ENCODE results near the gene PRSS57.

The PRSS57 gene

DNA sequence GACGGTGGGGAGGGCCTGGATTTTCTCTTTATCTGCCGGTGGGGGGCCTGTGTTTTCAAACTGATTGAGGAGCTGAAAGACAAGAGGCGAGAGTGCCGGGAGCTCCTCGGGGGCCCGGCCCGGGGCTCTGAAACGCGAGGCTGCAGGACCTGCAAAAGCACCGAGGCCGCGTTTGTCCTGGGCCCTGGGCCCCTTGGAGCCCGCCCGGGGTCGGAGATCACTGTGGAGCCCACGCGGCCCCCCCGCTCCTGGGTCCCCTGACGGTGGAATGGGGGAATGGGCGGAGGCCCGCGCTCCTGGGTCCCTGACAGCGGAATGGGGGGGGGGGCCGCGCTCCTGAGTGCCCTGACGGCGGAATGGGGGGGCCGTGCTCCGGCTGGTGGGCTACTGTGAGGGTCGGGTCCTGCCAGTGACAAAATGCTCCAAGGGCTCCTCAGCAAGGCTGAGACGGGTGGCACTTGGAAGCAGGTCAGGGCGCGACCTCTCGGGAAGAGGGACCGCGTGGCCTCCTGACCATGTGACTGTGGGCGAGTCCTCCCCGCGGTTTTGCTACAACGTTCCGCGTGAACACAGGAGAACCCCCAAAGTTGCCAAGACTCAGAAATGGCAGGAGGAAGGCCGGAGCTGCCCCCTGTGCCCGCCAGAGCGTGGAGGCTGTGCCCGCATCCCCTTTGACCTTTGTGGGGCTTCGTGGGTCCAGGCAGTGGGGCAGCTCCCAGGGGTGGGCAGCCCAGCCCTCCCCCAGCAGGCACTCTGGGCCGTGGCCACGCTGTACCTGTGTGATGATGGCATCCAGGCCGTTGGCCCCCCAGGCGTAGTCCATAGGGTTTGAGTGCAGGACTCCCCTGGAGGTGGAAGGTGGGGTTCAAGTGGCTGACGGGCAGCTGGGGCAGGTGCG, 46.1 kb downstream of the PRSS57 start:
- no peak for TF ChIP-seq FOXM1 (IDR thresholded peaks at IDR 0.05; ENCODE audit: borderline replicate concordance, low read depth)

GRCh38 chr19:648305-648704, 46.9 kb downstream of the PRSS57 start:
- TF ChIP-seq TEAD4 (IDR thresholded peaks at IDR 0.05) (no peak), CEBPB (IDR thresholded peaks at IDR 0.05) (no peak), ZBTB7A (IDR thresholded peaks at IDR 0.05; ENCODE audit: low read depth) (no peak), TCF12 (IDR thresholded peaks at IDR 0.05; ENCODE audit: low read depth) (no peak), FOXM1 (IDR thresholded peaks at IDR 0.05; ENCODE audit: borderline replicate concordance, low read depth) (no peak), YY1 (IDR thresholded peaks at IDR 0.05; ENCODE audit: low read depth) (no peak), EP300 (IDR thresholded peaks at IDR 0.05; ENCODE audit: borderline replicate concordance) (no peak), TAF1 (IDR thresholded peaks at IDR 0.05; ENCODE audit: low read depth) (no peak), NFIC (IDR thresholded peaks at IDR 0.05) (no peak), EGR1 (IDR thresholded peaks at IDR 0.05) (no peak), RAD21 (IDR thresholded peaks at IDR 0.05; ENCODE audit: low read depth) (no peak), CREB1 (IDR thresholded peaks at IDR 0.05; ENCODE audit: low read depth) (no peak)
- TF ChIP-seq, protein P1, sequence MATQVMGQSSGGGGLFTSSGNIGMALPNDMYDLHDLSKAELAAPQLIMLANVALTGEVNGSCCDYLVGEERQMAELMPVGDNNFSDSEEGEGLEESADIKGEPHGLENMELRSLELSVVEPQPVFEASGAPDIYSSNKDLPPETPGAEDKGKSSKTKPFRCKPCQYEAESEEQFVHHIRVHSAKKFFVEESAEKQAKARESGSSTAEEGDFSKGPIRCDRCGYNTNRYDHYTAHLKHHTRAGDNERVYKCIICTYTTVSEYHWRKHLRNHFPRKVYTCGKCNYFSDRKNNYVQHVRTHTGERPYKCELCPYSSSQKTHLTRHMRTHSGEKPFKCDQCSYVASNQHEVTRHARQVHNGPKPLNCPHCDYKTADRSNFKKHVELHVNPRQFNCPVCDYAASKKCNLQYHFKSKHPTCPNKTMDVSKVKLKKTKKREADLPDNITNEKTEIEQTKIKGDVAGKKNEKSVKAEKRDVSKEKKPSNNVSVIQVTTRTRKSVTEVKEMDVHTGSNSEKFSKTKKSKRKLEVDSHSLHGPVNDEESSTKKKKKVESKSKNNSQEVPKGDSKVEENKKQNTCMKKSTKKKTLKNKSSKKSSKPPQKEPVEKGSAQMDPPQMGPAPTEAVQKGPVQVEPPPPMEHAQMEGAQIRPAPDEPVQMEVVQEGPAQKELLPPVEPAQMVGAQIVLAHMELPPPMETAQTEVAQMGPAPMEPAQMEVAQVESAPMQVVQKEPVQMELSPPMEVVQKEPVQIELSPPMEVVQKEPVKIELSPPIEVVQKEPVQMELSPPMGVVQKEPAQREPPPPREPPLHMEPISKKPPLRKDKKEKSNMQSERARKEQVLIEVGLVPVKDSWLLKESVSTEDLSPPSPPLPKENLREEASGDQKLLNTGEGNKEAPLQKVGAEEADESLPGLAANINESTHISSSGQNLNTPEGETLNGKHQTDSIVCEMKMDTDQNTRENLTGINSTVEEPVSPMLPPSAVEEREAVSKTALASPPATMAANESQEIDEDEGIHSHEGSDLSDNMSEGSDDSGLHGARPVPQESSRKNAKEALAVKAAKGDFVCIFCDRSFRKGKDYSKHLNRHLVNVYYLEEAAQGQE (IDR thresholded peaks at IDR 0.05; ENCODE audit: low read depth) = no peak
- TF ChIP-seq, protein P2, sequence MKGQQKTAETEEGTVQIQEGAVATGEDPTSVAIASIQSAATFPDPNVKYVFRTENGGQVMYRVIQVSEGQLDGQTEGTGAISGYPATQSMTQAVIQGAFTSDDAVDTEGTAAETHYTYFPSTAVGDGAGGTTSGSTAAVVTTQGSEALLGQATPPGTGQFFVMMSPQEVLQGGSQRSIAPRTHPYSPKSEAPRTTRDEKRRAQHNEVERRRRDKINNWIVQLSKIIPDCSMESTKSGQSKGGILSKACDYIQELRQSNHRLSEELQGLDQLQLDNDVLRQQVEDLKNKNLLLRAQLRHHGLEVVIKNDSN (IDR thresholded peaks at IDR 0.05) = no peak
- TF ChIP-seq, protein P3, sequence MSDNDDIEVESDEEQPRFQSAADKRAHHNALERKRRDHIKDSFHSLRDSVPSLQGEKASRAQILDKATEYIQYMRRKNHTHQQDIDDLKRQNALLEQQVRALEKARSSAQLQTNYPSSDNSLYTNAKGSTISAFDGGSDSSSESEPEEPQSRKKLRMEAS (IDR thresholded peaks at IDR 0.05) = no peak

DNA sequence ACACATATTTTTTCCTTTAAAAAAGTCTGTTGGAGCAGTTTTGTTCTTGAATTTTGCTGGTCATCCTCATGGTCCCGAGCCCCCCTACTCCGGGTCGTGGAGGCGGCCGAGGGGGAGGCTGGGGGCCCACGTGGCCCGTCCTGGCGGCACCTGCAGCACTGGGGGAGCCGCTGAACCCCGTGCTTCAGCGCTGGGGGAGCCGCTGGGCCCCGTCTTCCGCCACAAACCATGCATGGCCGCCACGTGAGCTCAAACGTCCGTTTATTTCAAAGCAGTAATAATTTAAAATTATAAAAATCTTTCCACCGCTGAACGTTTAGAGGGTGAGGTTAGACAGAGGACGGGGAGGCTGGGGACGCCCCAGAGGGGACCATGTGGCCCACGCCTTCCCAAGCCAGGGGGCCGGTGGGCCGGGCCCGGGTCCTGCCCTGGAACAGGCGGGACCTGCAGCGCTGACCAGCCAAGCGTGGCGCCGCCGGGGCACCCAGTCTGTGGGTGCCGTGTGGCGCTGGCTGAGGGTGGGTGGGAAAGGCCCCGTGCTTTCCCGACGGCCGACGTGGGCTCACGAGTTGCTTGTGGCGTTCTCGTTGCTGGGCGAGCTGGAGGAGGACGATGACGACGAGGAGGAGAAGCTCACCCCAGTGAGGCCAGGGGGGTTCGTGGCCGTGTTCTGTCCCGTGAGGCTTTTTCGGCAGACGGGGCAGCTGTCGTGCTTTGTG, 47.5 kb downstream of the PRSS57 start:
- TF ChIP-seq CREB1 (IDR thresholded peaks at IDR 0.05; ENCODE audit: low read depth) (no peak), EP300 (IDR thresholded peaks at IDR 0.05; ENCODE audit: borderline replicate concordance) (no peak), EGR1 (IDR thresholded peaks at IDR 0.05) (no peak), ZBTB7A (IDR thresholded peaks at IDR 0.05; ENCODE audit: low read depth) (no peak), TEAD4 (IDR thresholded peaks at IDR 0.05) (no peak), FOXM1 (IDR thresholded peaks at IDR 0.05; ENCODE audit: borderline replicate concordance, low read depth) (no peak), YY1 (IDR thresholded peaks at IDR 0.05; ENCODE audit: low read depth) (no peak), CEBPB (IDR thresholded peaks at IDR 0.05) (no peak), TCF12 (IDR thresholded peaks at IDR 0.05; ENCODE audit: low read depth) (no peak), TAF1 (IDR thresholded peaks at IDR 0.05; ENCODE audit: low read depth) (no peak), RAD21 (IDR thresholded peaks at IDR 0.05; ENCODE audit: low read depth) (no peak)
- TF ChIP-seq, protein P2 (IDR thresholded peaks at IDR 0.05) = no peak
- TF ChIP-seq, protein P1 (IDR thresholded peaks at IDR 0.05; ENCODE audit: low read depth) = no peak

- TF ChIP-seq TEAD4 (IDR thresholded peaks at IDR 0.05) = no peak
- TF ChIP-seq NFIC (IDR thresholded peaks at IDR 0.05) = no peak
- no peak for TF ChIP-seq RAD21 (IDR thresholded peaks at IDR 0.05; ENCODE audit: low read depth)
- TF ChIP-seq ZBTB7A (IDR thresholded peaks at IDR 0.05; ENCODE audit: low read depth) = no peak
- TF ChIP-seq, protein P2 (IDR thresholded peaks at IDR 0.05) = no peak
- no peak for TF ChIP-seq EP300 (IDR thresholded peaks at IDR 0.05; ENCODE audit: borderline replicate concordance)
- no peak for TF ChIP-seq EGR1 (IDR thresholded peaks at IDR 0.05)
- TF ChIP-seq, protein P3 (IDR thresholded peaks at IDR 0.05) = no peak
- TF ChIP-seq CREB1 (IDR thresholded peaks at IDR 0.05; ENCODE audit: low read depth) = no peak
- TF ChIP-seq TAF1 (IDR thresholded peaks at IDR 0.05; ENCODE audit: low read depth) = no peak
- no peak for TF ChIP-seq YY1 (IDR thresholded peaks at IDR 0.05; ENCODE audit: low read depth)
- no peak for TF ChIP-seq TCF12 (IDR thresholded peaks at IDR 0.05; ENCODE audit: low read depth)
- TF ChIP-seq, protein P1 (IDR thresholded peaks at IDR 0.05; ENCODE audit: low read depth) = no peak
- no peak for TF ChIP-seq FOXM1 (IDR thresholded peaks at IDR 0.05; ENCODE audit: borderline replicate concordance, low read depth)
- no peak for TF ChIP-seq CEBPB (IDR thresholded peaks at IDR 0.05)
Observed at GRCh38 chr19:646779-647565, 48.3 kb downstream of the PRSS57 start.

All from Ishikawa (cell line).